Gastrocnemius medialis (tissue), 4 donors: ENCODE results near the gene PLEKHB2. TPM values are rescaled to one million over a fixed set of nuclear protein-coding genes. Genes with fewer than 3 reads are reported as not detected.

Source experiments
- ATAC-seq, 2 donors: fragments of 150-250 bp; one replicate each; pipeline ENCODE4 v1.9.1; 2016
- DNase-seq, 2 donors: peaks; one replicate each; pipeline ENCODE4 v3.0.0-alpha.2; 2019
- H3K27ac ChIP-seq, 4 donors: fragments of 200-600 bp; sonication (generic); 1 replicate in 1 of 4; 2 replicates in 3 of 4; pipeline ENCODE4 v1.5.1; 2016 to 2018; ENCODE audit warnings: mild to moderate bottlenecking in 2 of 4, moderate library complexity in 1 of 4
- H3K27me3 ChIP-seq, 3 donors: fragments of 200-600 bp; sonication (generic) in 2 of 3; 1 replicate in 1 of 3; 2 replicates in 2 of 3; pipeline versions ENCODE4 v1.5.1 to v1.6.0; 2016 to 2019; ENCODE audit warnings: mild to moderate bottlenecking in 1 of 3, moderate library complexity in 1 of 3
- H3K36me3 ChIP-seq, 2 donors: fragments of 200-600 bp; sonication (generic) in 1 of 2; one replicate each; pipeline ENCODE4 v1.5.1; 2017 to 2018
- H3K4me1 ChIP-seq, 2 donors: fragments of 200-600 bp; sonication (generic) in 1 of 2; one replicate each; pipeline ENCODE4 v1.5.1; 2016 to 2017; ENCODE audit warnings: mild to moderate bottlenecking in 2 of 2
- H3K4me3 ChIP-seq, 4 donors: fragments of 200-600 bp; sonication (generic) in 3 of 4; 1 replicate in 1 of 4; 2 replicates in 3 of 4; pipeline ENCODE4 v1.5.1; 2016 to 2019; ENCODE audit warnings: mild to moderate bottlenecking in 2 of 4
- H3K9me3 ChIP-seq, 3 donors: fragments of 200-600 bp; sonication (generic) in 2 of 3; 1 replicate in 1 of 3; 2 replicates in 2 of 3; pipeline ENCODE4 v1.5.1; 2016 to 2019
- POLR2A ChIP-seq, 2 donors: fragments of 450-650 bp; IDR thresholded peaks; one replicate each; pipeline ENCODE4 v1.6.1; 2017; ENCODE audit warnings: antibody characterized with exemption in 2 of 2, mild to moderate bottlenecking in 2 of 2, moderate library complexity in 2 of 2
- in situ Hi-C, 4 donors: fragments of 200-750 bp; cut with MboI; loops; one replicate each; pipeline versions ENCODE4 v1.15.0 to v1.8.0; 2017; ENCODE audit warnings: low sequenced_read_pairs in 4 of 4
- intact Hi-C: fragments of 100-400 bp; cut with DNase I; formaldehyde crosslinking; loops from one replicate; pipeline ENCODE4 v1.15.1; 2023; ENCODE audit warnings: low total_unique reads
- total RNA-seq, 4 donors: library from RNA; depleted of rRNA; stranded (reverse); fragments of >200 nt; gene quantifications; one replicate each; pipeline versions ENCODE4 v1.1.0 to v1.2.3, GENCODE V29; 2016
- TF ChIP-seq, protein P1 (sequence below), 5 experiments: fragments of 450-650 bp in 3 of 5; fragments of 200-600 bp in 2 of 5; sonication (generic) in 2 of 5; IDR thresholded peaks in 4 of 5; conservative IDR thresholded peaks in 1 of 5; 1 replicate in 4 of 5; 2 replicates in 1 of 5; pipeline ENCODE4 v1.5.1; 2016 to 2019; ENCODE audit warnings: antibody characterized with exemption in 5 of 5, mild to moderate bottlenecking in 3 of 5, moderate library complexity in 3 of 5

Gene PLEKHB2
- total RNA-seq, 4 donors from 2014 or later, result 24.0 to 105 (median 68.3) TPM

DNA sequence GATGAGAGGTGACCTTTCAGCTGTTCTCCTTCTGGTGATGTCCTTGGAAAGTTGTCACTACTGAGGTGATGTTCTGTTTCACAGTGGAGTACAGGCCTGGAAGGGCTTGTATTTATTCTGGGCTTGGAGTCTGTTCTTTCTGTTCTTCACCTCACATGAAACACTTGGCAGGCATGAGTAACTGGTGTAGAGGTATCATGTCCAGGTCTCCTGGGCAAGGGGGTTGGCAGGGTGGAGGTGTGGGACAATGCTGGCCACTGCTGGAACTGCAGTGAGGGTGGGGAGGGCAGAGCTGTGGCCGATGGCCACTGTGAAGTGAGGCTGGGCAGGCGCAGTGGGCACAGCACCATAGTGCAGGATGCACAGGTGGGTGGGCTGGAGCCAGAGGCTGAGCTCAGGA lies 35.4 kb downstream of the PLEKHB2 start:
- H3K4me1 ChIP-seq, result no peaks in the 10 kb centered on the region
- H3K27me3 ChIP-seq, result no peaks in the 10 kb centered on the region
- DNase-seq (no peak), ATAC-seq (peak; percentile 20 to 65)
- no peak overlapping the region for H3K27ac ChIP-seq
- in situ Hi-C loops (no loop called here), intact Hi-C loops (no loop called here)
- H3K4me3 ChIP-seq, result no peak overlapping the region
- TF ChIP-seq POLR2A (IDR thresholded peaks at IDR 0.05), result no peak
- TF ChIP-seq, protein P1, sequence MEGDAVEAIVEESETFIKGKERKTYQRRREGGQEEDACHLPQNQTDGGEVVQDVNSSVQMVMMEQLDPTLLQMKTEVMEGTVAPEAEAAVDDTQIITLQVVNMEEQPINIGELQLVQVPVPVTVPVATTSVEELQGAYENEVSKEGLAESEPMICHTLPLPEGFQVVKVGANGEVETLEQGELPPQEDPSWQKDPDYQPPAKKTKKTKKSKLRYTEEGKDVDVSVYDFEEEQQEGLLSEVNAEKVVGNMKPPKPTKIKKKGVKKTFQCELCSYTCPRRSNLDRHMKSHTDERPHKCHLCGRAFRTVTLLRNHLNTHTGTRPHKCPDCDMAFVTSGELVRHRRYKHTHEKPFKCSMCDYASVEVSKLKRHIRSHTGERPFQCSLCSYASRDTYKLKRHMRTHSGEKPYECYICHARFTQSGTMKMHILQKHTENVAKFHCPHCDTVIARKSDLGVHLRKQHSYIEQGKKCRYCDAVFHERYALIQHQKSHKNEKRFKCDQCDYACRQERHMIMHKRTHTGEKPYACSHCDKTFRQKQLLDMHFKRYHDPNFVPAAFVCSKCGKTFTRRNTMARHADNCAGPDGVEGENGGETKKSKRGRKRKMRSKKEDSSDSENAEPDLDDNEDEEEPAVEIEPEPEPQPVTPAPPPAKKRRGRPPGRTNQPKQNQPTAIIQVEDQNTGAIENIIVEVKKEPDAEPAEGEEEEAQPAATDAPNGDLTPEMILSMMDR (IDR thresholded peaks at IDR 0.05 in 4 of 5, conservative IDR thresholded peaks at IDR 0.05 in 1 of 5), result no peak
- no peaks in the 10 kb centered on the region for H3K9me3 ChIP-seq
- H3K36me3 ChIP-seq, result peaks cover 0 to 23% of the 10 kb centered on the region in 2 donors

DNA sequence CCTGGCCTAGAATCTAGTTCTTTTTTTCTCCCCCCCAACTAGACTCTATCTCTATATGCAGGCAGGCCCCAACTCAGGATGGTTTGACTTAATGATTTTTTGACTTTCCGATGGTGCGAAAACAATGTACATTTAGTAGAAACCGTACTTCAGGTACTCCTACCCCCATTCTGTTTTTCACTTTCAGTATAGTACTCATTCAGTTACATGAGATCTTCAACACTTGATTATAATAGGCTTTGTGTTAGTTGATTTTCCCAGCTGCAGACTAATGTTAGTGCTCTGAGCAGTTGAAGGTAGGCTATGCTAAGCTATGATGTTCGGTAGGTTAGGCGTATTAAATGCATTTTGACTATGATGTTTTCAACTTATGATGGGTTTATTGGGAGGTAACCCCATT lies 37.7 kb downstream of the PLEKHB2 start:
- intact Hi-C loops, result no loop called here
- Histone ChIP-seq H3K9me3 (no peaks in the 10 kb centered on the region), H3K27me3 (no peaks in the 10 kb centered on the region), H3K27ac (no peak overlapping the region), H3K36me3 (peaks cover 0 to 32% of the 10 kb centered on the region in 2 donors), H3K4me1 (no peaks in the 10 kb centered on the region), H3K4me3 (no peak overlapping the region)
- ATAC-seq, result no peak
- TF ChIP-seq, protein P1 (IDR thresholded peaks at IDR 0.05 in 4 of 5, conservative IDR thresholded peaks at IDR 0.05 in 1 of 5), result no peak
- TF ChIP-seq POLR2A (IDR thresholded peaks at IDR 0.05), result no peak
- in situ Hi-C loops, result no loop called here
- DNase-seq, result no peak

DNA sequence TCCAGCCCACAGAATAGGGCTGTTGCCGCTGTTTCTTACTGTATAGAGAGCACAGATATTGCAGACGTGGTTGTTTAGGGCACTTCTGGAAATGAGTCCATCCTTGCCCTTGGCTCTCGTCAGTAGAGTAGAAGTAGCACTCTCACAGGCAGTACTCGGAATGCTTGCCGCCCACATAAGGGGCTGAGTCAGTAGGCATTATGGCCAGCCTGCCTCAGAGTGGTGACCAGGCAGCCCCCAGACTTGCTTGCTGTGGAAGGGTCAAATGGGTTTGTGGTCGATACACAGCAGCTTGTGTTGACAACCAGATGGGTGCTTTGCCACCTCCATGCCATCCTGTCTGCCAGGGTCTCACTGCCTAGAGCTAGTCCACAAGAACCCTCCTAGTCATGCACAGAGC lies 38.7 kb downstream of the PLEKHB2 start:
- intact Hi-C loops, result no loop called here
- H3K9me3 ChIP-seq, result no peaks in the 10 kb centered on the region
- in situ Hi-C loops, result no loop called here
- H3K36me3 ChIP-seq, result peaks cover 0 to 37% of the 10 kb centered on the region in 2 donors
- DNase-seq (no peak), ATAC-seq (no peak)
- H3K27me3 ChIP-seq, result no peaks in the 10 kb centered on the region
- TF ChIP-seq POLR2A (IDR thresholded peaks at IDR 0.05), result no peak
- TF ChIP-seq, protein P1 (IDR thresholded peaks at IDR 0.05 in 4 of 5, conservative IDR thresholded peaks at IDR 0.05 in 1 of 5), result no peak
- no peak overlapping the region for H3K4me3 ChIP-seq
- H3K4me1 ChIP-seq, result no peaks in the 10 kb centered on the region
- H3K27ac ChIP-seq, result no peak overlapping the region

DNA sequence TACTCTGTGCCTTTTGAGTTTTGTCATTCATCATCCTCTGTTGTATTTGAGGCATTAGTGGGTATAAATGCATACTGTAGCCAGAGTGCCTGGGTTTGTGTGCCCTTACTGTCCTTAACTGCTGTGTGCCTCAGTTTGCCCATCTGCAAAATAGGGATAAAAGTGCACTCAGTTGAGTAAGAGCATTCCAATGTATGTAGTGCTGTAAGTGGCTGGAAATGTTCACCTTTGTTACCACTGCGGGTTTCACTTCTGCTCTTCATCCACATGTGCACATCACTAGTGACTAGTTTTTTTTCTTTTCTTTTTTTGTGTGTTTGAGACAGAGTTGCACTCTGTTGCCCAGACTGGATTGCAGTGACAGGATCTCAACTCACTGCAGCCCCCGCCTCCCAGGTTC lies 39.9 kb downstream of the PLEKHB2 start:
- intact Hi-C loops, result no loop called here
- Histone ChIP-seq H3K9me3 (no peaks in the 10 kb centered on the region), H3K4me1 (no peaks in the 10 kb centered on the region), H3K27ac (no peak overlapping the region), H3K36me3 (peaks cover 0 to 38% of the 10 kb centered on the region in 2 donors), H3K4me3 (no peak overlapping the region), H3K27me3 (no peaks in the 10 kb centered on the region)
- no peak for TF ChIP-seq POLR2A (IDR thresholded peaks at IDR 0.05)
- TF ChIP-seq, protein P1 (IDR thresholded peaks at IDR 0.05 in 4 of 5, conservative IDR thresholded peaks at IDR 0.05 in 1 of 5), result no peak
- in situ Hi-C loops, result no loop called here
- ATAC-seq (no peak), DNase-seq (no peak)

DNA sequence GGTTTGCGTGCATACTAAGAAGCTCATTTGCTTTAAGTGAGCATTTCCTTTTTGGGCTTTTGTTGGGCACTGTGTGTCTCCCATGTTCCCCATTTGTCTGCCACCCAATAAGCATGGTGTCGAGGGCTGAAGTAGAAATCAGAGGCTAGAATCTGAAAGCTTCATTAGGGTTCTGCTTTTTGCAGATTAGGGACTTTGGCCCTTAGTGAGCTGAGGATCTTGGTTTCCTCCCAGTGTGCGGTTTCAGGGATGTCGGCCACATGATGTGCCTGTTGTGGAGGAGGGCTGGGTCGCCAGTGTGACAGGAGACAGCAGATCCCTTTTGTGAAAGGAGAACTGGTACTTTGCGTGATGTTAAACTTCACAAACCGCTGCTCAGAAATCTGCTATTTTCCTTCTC lies 41.1 kb downstream of the PLEKHB2 start:
- in situ Hi-C loops, result no loop called here
- Histone ChIP-seq H3K36me3 (peaks cover 3 to 37% of the 10 kb centered on the region in 2 donors), H3K4me1 (no peaks in the 10 kb centered on the region), H3K27ac (no peak overlapping the region), H3K27me3 (no peaks in the 10 kb centered on the region), H3K4me3 (no peak overlapping the region), H3K9me3 (no peaks in the 10 kb centered on the region)
- TF ChIP-seq POLR2A (IDR thresholded peaks at IDR 0.05), result no peak
- TF ChIP-seq, protein P1 (IDR thresholded peaks at IDR 0.05 in 4 of 5, conservative IDR thresholded peaks at IDR 0.05 in 1 of 5), result no peak
- intact Hi-C loops, result no loop called here
- DNase-seq (no peak), ATAC-seq (no peak)
